ENCODE results near the gene SIMC1.

Gene SIMC1

GRCh38 chr5:176391999-176392398, 153.8 kb downstream of the SIMC1 start:
- Histone ChIP-seq H3K4me3 (ENCODE audit: low read length) (no peak overlapping the region), H3K36me3 (ENCODE audit: control insufficient read depth, insufficient read depth, low read length) (peaks cover 18% of the 10 kb centered on the region), H3K27me3 (ENCODE audit: control insufficient read depth, insufficient read depth, low read length) (no peaks in the 10 kb centered on the region), H3K9ac (ENCODE audit: low read length) (no peak overlapping the region), H3K4me1 (ENCODE audit: control insufficient read depth, insufficient read depth, low read length) (peaks cover 9% of the 10 kb centered on the region), H3K9me3 (ENCODE audit: control insufficient read depth, low read length) (no peaks in the 10 kb centered on the region)

- Histone ChIP-seq H3K4me3 (ENCODE audit: low read length) (no peak overlapping the region), H3K27me3 (ENCODE audit: control insufficient read depth, insufficient read depth, low read length) (no peaks in the 10 kb centered on the region), H3K9me3 (ENCODE audit: control insufficient read depth, low read length) (no peaks in the 10 kb centered on the region), H3K9ac (ENCODE audit: low read length) (no peak overlapping the region), H3K36me3 (ENCODE audit: control insufficient read depth, insufficient read depth, low read length) (peaks cover 19% of the 10 kb centered on the region), H3K4me1 (ENCODE audit: control insufficient read depth, insufficient read depth, low read length) (peaks cover 4% of the 10 kb centered on the region)
Measured at GRCh38 chr5:176392526-176392925, 154.3 kb downstream of the SIMC1 start.

- no peaks in the 10 kb centered on the region for H3K27me3 ChIP-seq (ENCODE audit: control insufficient read depth, insufficient read depth, low read length)
- H3K9ac ChIP-seq (ENCODE audit: low read length), result no peak overlapping the region
- H3K4me1 ChIP-seq (ENCODE audit: control insufficient read depth, insufficient read depth, low read length), result no peaks in the 10 kb centered on the region
- no peak overlapping the region for H3K4me3 ChIP-seq (ENCODE audit: low read length)
- peaks cover 26% of the 10 kb centered on the region for H3K36me3 ChIP-seq (ENCODE audit: control insufficient read depth, insufficient read depth, low read length)
- H3K9me3 ChIP-seq (ENCODE audit: control insufficient read depth, low read length), result no peaks in the 10 kb centered on the region
Measured at GRCh38 chr5:176394096-176394495, 155.9 kb downstream of the SIMC1 start.

- no peaks in the 10 kb centered on the region for H3K9me3 ChIP-seq (ENCODE audit: control insufficient read depth, low read length)
- H3K4me3 ChIP-seq (ENCODE audit: low read length), result no peak overlapping the region
- peaks cover under 1% of the 10 kb centered on the region for H3K4me1 ChIP-seq (ENCODE audit: control insufficient read depth, insufficient read depth, low read length)
- no peaks in the 10 kb centered on the region for H3K27me3 ChIP-seq (ENCODE audit: control insufficient read depth, insufficient read depth, low read length)
- H3K9ac ChIP-seq (ENCODE audit: low read length), result no peak overlapping the region
- H3K36me3 ChIP-seq (ENCODE audit: control insufficient read depth, insufficient read depth, low read length), result peaks cover 26% of the 10 kb centered on the region
Measured at GRCh38 chr5:176394881-176395675, 156.9 kb downstream of the SIMC1 start.
